Upper lobe of left lung (tissue), 4 donors: ENCODE results near the gene SOCS7.
"Not testable (repeated sequence)": the region's sequence is repeated elsewhere in the genome, so short reads cannot be mapped to it uniquely, and the experiment has no call there.

ENCODE experiments used
- EP300 ChIP-seq, 4 donors: sonication (generic); formaldehyde crosslinking; IDR thresholded peaks; one replicate each; pipeline ENCODE4 v1.5.1; 2017; ENCODE audit warnings: antibody characterized with exemption in 4 of 4, control low read depth in 2 of 4
- POLR2A ChIP-seq, 4 donors: fragments of 450-650 bp; IDR thresholded peaks; one replicate each; pipeline ENCODE4 v1.5.1; 2016 to 2017; ENCODE audit warnings: antibody characterized with exemption in 4 of 4, mild to moderate bottlenecking in 2 of 4
- POLR2AphosphoS5 ChIP-seq, 2 donors: sonication (generic); formaldehyde crosslinking; IDR thresholded peaks; one replicate each; pipeline ENCODE4 v1.5.1; 2017; ENCODE audit warnings: antibody characterized with exemption in 2 of 2
- TF ChIP-seq, protein P1 (sequence below), 6 experiments: fragments of 450-650 bp in 4 of 6; fragments of 200-600 bp in 2 of 6; sonication (generic) in 2 of 6; IDR thresholded peaks; one replicate each; pipeline ENCODE4 v1.5.1; 2016 to 2019; ENCODE audit warnings: antibody characterized with exemption in 6 of 6

DNA sequence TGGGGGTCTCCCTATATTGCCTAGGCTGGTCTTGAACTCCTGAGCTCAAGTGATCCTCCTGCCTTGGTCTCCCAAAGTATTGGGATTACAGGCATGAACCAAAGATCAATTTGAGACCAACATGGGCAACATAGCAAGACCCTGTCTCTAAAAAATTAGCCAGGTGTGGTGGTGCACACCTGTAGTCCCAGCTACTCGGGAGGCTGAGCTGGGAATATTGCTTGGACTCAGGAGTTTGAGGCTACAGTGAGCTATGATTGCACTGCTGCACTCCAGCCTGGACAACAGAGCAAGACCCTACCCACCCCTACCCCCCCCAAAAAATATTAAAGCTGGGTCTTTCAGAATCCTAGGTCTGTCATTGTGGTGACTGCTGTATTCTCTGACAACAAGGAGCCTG lies 85.7 kb downstream of the SOCS7 start:
- TF ChIP-seq, protein P1, sequence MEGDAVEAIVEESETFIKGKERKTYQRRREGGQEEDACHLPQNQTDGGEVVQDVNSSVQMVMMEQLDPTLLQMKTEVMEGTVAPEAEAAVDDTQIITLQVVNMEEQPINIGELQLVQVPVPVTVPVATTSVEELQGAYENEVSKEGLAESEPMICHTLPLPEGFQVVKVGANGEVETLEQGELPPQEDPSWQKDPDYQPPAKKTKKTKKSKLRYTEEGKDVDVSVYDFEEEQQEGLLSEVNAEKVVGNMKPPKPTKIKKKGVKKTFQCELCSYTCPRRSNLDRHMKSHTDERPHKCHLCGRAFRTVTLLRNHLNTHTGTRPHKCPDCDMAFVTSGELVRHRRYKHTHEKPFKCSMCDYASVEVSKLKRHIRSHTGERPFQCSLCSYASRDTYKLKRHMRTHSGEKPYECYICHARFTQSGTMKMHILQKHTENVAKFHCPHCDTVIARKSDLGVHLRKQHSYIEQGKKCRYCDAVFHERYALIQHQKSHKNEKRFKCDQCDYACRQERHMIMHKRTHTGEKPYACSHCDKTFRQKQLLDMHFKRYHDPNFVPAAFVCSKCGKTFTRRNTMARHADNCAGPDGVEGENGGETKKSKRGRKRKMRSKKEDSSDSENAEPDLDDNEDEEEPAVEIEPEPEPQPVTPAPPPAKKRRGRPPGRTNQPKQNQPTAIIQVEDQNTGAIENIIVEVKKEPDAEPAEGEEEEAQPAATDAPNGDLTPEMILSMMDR (IDR thresholded peaks at IDR 0.05), result not testable (repeated sequence)
- not testable (repeated sequence) for TF ChIP-seq POLR2AphosphoS5, EP300, POLR2A (IDR thresholded peaks at IDR 0.05)
